SK-N-DZ (cell line): ENCODE data around the gene FOXJ3.

ENCODE experiments used
- DNase-seq: peaks from one replicate; pipeline ENCODE4 v3.0.0-alpha.2; 2015; ENCODE audit warnings: low spot score

The FOXJ3 gene

GRCh38 chr1:42334240-42335049, 590 bp downstream of the FOXJ3 start:
- peak; percentile 72 for DNase-seq

GRCh38 chr1:42333662-42334239, 1.3 kb downstream of the FOXJ3 start:
- DNase-seq, result no peak

- DNase-seq, result no peak
These were observed 2.2 kb downstream of the FOXJ3 start for GRCh38 chr1:42332877-42333276.

- no peak for DNase-seq
These were observed 4.8 kb downstream of the FOXJ3 start for GRCh38 chr1:42330215-42330614.

GRCh38 chr1:42328916-42329496, 6.0 kb downstream of the FOXJ3 start:
- peak; percentile 59 for DNase-seq

GRCh38 chr1:42328047-42328625, 6.9 kb downstream of the FOXJ3 start:
- no peak for DNase-seq

GRCh38 chr1:42325014-42325402, 10.0 kb downstream of the FOXJ3 start:
- no peak for DNase-seq

GRCh38 chr1:42324398-42325013, 10.5 kb downstream of the FOXJ3 start:
- no peak for DNase-seq

- no peak for DNase-seq
These were observed 11.5 kb downstream of the FOXJ3 start for GRCh38 chr1:42323551-42323950.

- no peak for DNase-seq
These were observed 12.5 kb downstream of the FOXJ3 start for GRCh38 chr1:42322577-42322976.

GRCh38 chr1:42321731-42322130, 13.3 kb downstream of the FOXJ3 start:
- no peak for DNase-seq

- no peak for DNase-seq
These were observed 14.3 kb downstream of the FOXJ3 start for GRCh38 chr1:42320708-42321107.

- DNase-seq, result no peak
These were observed 15.1 kb downstream of the FOXJ3 start for GRCh38 chr1:42319871-42320484.

GRCh38 chr1:42319128-42319851, 15.7 kb downstream of the FOXJ3 start:
- DNase-seq, result no peak

- no peak for DNase-seq
These were observed 16.4 kb downstream of the FOXJ3 start for GRCh38 chr1:42318601-42319000.

- no peak for DNase-seq
These were observed 17.7 kb downstream of the FOXJ3 start for GRCh38 chr1:42317308-42317707.

GRCh38 chr1:42316292-42316691, 18.7 kb downstream of the FOXJ3 start:
- DNase-seq, result no peak

GRCh38 chr1:42315500-42315899, 19.5 kb downstream of the FOXJ3 start:
- no peak for DNase-seq

GRCh38 chr1:42313970-42314369, 21.1 kb downstream of the FOXJ3 start:
- no peak for DNase-seq

- no peak for DNase-seq
These were observed 22.3 kb downstream of the FOXJ3 start for GRCh38 chr1:42312576-42313212.

GRCh38 chr1:42311897-42312296, 23.1 kb downstream of the FOXJ3 start:
- no peak for DNase-seq
